Measurements from ENCODE around the gene ATP8A2. TPM values are rescaled to one million over a fixed set of nuclear protein-coding genes. Genes with fewer than 3 reads are reported as not detected.

The ATP8A2 gene
- total RNA-seq, 1 experiment from 2014 or later: 0.26 TPM

DNA sequence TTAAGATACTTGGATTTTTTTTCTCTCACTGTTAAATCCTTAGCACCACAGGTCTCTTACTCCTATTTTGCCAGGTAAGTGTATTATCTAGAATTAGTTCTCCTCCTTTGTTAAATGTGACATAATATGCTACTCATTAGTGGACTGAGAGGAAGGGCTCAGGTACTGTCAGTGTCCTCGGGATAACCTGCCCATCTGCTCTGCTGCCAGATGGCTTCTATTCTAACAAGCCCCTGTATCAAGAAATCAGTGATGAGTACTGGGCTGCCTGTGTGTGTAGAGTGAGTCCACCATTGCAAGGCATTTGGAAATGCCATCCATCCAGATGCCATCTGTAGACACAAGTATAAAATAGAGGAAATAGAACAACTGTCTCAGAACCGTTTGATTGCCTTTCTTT is 209.6 kb downstream of the ATP8A2 start:
- POLR2A ChIA-PET: no interaction called here
- CTCF ChIA-PET: interaction anchor here (0.9 to 1.3 kb wide), 2 partner anchors 24 to 491 kb away, joined by 4 read pairs; no protein-coding TSS in a partner anchor

DNA sequence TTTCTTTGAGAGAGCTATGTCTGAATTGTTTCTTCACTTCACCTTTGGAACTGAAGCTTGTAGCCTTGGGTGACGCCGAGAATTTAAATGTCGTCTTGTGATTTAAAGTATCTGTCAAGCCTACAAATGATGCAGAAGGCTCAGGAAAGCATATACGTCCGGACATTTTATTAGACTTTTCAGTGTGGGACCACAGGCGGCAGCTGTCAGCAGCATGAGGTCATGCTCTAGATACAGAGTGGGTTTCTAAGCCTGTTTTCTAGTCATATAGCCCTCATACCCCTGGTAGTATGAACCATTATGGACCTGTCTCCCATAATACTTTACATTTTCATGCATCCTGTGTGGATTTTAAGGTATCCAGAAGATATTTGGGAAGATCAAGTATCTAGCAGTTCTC is 212.3 kb downstream of the ATP8A2 start:
- TF ChIP-seq, protein P1, sequence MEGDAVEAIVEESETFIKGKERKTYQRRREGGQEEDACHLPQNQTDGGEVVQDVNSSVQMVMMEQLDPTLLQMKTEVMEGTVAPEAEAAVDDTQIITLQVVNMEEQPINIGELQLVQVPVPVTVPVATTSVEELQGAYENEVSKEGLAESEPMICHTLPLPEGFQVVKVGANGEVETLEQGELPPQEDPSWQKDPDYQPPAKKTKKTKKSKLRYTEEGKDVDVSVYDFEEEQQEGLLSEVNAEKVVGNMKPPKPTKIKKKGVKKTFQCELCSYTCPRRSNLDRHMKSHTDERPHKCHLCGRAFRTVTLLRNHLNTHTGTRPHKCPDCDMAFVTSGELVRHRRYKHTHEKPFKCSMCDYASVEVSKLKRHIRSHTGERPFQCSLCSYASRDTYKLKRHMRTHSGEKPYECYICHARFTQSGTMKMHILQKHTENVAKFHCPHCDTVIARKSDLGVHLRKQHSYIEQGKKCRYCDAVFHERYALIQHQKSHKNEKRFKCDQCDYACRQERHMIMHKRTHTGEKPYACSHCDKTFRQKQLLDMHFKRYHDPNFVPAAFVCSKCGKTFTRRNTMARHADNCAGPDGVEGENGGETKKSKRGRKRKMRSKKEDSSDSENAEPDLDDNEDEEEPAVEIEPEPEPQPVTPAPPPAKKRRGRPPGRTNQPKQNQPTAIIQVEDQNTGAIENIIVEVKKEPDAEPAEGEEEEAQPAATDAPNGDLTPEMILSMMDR (IDR thresholded peaks at IDR 0.05; ENCODE audit: unreplicated experiment): no peak
- BruUV-seq (replicated peaks): no TSS peak

More for the DNA sequence above, 209.6 kb downstream of the ATP8A2 start:
- TF ChIP-seq, protein P1 (IDR thresholded peaks at IDR 0.05; ENCODE audit: unreplicated experiment): no peak
- H3K27ac Mint-ChIP-seq (ENCODE audit: low read depth, unreplicated experiment): no peak overlapping the region
- intact Hi-C loops (cut with micrococcal nuclease): no loop called here
- no peak overlapping the region for H3K4me3 Mint-ChIP-seq (ENCODE audit: unreplicated experiment)
- H3K27me3 Mint-ChIP-seq (ENCODE audit: insufficient read depth, unreplicated experiment): no peaks in the 10 kb centered on the region
- no peak for DNase-seq (ENCODE audit: unreplicated experiment)
- H3K36me3 Mint-ChIP-seq (ENCODE audit: insufficient read depth, unreplicated experiment): no peaks in the 10 kb centered on the region
- no TSS peak for BruUV-seq (replicated peaks)
- no peaks in the 10 kb centered on the region for H3K9me3 Mint-ChIP-seq (ENCODE audit: unreplicated experiment)
- H3K4me1 Mint-ChIP-seq (ENCODE audit: insufficient read depth, unreplicated experiment): no peaks in the 10 kb centered on the region

DNA sequence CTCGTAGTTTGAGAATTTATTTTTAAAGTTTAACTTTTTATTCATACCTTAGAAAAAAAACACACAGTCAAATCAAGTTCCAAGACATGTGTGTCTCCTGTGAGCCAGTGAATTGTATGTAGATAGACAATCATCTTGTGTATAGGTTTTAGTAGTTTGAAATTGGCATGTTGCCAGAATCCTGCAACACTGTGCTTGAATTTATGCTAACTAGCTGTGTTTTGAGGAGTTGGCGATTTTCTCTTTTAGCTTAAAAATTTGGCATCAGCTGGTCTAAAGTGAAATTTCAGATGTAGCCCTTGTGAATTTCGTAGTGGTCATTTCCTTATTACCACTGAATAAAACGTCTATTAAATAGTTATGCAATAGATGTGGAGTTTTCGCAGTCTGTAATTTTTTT is 213.2 kb downstream of the ATP8A2 start:
- ChIA-PET CTCF (interaction anchor here (0.5 to 1.2 kb wide), 8 partner anchors 9 to 486 kb away, joined by 3 to 4 read pairs (median 3); no protein-coding TSS in a partner anchor), POLR2A (no interaction called here)
- Mint-ChIP-seq H3K4me1 (ENCODE audit: insufficient read depth, unreplicated experiment) (no peaks in the 10 kb centered on the region), H3K4me3 (ENCODE audit: unreplicated experiment) (no peak overlapping the region), H3K27me3 (ENCODE audit: insufficient read depth, unreplicated experiment) (no peaks in the 10 kb centered on the region), H3K36me3 (ENCODE audit: insufficient read depth, unreplicated experiment) (no peaks in the 10 kb centered on the region), H3K27ac (ENCODE audit: low read depth, unreplicated experiment) (no peak overlapping the region), H3K9me3 (ENCODE audit: unreplicated experiment) (no peaks in the 10 kb centered on the region)
- TF ChIP-seq, protein P1 (IDR thresholded peaks at IDR 0.05; ENCODE audit: unreplicated experiment): no peak
- no TSS peak for BruUV-seq (replicated peaks)
- DNase-seq (ENCODE audit: unreplicated experiment): no peak
- intact Hi-C loops (cut with micrococcal nuclease): no loop called here

More for the DNA sequence above, 212.3 kb downstream of the ATP8A2 start:
- Mint-ChIP-seq H3K36me3 (ENCODE audit: insufficient read depth, unreplicated experiment) (no peaks in the 10 kb centered on the region), H3K27ac (ENCODE audit: low read depth, unreplicated experiment) (no peak overlapping the region), H3K27me3 (ENCODE audit: insufficient read depth, unreplicated experiment) (no peaks in the 10 kb centered on the region), H3K4me1 (ENCODE audit: insufficient read depth, unreplicated experiment) (no peaks in the 10 kb centered on the region), H3K9me3 (ENCODE audit: unreplicated experiment) (no peaks in the 10 kb centered on the region), H3K4me3 (ENCODE audit: unreplicated experiment) (no peak overlapping the region)
- no peak for DNase-seq (ENCODE audit: unreplicated experiment)
- ChIA-PET POLR2A (no interaction called here), CTCF (interaction anchor here (0.6 to 2.4 kb wide), 6 partner anchors 9 to 478 kb away, joined by 3 to 18 read pairs (median 3); no protein-coding TSS in a partner anchor)
- intact Hi-C loops (cut with micrococcal nuclease): no loop called here

DNA sequence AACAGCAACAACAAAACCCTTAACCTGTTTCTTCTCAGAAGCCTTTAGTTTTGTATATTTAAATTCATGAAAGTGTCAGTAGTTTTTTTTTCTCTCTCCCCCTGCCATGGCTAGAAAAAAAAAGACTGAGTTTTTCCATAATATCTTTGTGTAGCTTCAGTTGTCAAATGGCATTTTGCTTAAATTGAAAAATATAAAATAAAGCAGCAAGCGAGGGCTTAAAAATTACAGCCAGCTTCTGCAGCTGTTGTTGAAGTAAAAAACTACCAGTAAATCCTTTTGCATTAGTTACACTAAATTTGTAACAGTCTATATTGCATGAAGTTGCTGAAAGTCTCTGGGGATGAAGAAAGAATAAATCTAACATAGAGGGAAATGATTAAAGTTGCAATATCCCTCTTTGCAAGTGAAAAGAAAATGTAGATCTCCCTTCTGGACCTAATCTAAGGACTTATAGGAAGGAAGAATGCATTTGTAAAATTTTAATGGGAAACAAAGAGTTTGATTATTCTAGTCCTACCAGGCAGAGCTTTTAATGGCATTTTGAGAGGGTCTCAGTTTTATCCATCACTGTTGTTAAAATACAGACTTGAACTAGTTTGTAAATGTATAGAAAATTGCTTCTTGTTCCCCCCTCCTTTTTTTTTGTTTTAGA is 215.7 kb downstream of the ATP8A2 start:
- BruUV-seq (replicated peaks): no TSS peak
- intact Hi-C loops (cut with micrococcal nuclease): no loop called here

More for the DNA sequence above, 215.7 kb downstream of the ATP8A2 start:
- TF ChIP-seq, protein P1 (IDR thresholded peaks at IDR 0.05; ENCODE audit: unreplicated experiment): no peak
- H3K4me3 Mint-ChIP-seq (ENCODE audit: unreplicated experiment): no peak overlapping the region
- no peaks in the 10 kb centered on the region for H3K36me3 Mint-ChIP-seq (ENCODE audit: insufficient read depth, unreplicated experiment)
- H3K27me3 Mint-ChIP-seq (ENCODE audit: insufficient read depth, unreplicated experiment): no peaks in the 10 kb centered on the region
- ChIA-PET POLR2A (no interaction called here), CTCF (interaction anchor here (0.6 to 0.9 kb wide), 3 partner anchors 13 to 474 kb away, joined by 3 to 5 read pairs (median 3); no protein-coding TSS in a partner anchor)
- DNase-seq (ENCODE audit: unreplicated experiment): no peak
- no peaks in the 10 kb centered on the region for H3K9me3 Mint-ChIP-seq (ENCODE audit: unreplicated experiment)
- no peak overlapping the region for H3K27ac Mint-ChIP-seq (ENCODE audit: low read depth, unreplicated experiment)
- no peaks in the 10 kb centered on the region for H3K4me1 Mint-ChIP-seq (ENCODE audit: insufficient read depth, unreplicated experiment)

Data from MCF 10A (cell line).